ENCODE results near the gene SLC35F3.

DNA sequence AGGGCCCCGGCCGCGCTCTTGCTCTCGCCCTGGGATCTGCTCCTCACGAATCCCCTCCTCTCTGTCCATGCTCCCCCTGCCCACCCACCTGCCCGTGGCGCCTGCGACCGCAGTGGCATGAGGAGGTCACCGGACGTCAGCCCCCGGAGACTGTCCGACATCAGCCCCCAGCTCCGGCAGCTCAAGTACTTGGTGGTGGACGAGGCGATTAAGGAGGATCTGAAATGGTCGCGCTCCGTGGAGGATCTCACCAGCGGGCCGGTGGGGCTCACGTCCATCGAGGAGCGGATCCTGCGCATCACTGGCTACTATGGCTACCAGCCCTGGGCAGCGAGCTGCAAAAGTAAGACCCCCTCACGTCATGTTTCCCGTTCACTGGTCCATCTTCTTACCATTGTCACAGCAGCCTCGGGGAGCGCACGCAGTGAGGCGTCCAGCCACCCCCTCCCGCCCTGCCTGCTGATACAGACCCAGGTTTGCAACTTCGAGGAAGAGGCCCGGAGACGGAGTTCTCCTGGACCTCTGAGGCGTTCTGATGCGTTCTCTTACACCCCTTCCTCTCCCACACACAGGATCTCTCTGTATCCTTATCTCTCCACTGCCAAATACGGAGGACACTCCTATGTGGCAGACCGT, 1.1 kb downstream of the SLC35F3 start:
- TF ChIP-seq, protein P1, sequence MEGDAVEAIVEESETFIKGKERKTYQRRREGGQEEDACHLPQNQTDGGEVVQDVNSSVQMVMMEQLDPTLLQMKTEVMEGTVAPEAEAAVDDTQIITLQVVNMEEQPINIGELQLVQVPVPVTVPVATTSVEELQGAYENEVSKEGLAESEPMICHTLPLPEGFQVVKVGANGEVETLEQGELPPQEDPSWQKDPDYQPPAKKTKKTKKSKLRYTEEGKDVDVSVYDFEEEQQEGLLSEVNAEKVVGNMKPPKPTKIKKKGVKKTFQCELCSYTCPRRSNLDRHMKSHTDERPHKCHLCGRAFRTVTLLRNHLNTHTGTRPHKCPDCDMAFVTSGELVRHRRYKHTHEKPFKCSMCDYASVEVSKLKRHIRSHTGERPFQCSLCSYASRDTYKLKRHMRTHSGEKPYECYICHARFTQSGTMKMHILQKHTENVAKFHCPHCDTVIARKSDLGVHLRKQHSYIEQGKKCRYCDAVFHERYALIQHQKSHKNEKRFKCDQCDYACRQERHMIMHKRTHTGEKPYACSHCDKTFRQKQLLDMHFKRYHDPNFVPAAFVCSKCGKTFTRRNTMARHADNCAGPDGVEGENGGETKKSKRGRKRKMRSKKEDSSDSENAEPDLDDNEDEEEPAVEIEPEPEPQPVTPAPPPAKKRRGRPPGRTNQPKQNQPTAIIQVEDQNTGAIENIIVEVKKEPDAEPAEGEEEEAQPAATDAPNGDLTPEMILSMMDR (IDR thresholded peaks at IDR 0.05) = no peak
- no peak for TF ChIP-seq POLR2A (IDR thresholded peaks at IDR 0.05)

All from Peyer's patch (tissue), 4 donors.